T-cell (primary cell): ENCODE results near the gene PSMD3. TPM values are rescaled to one million over a fixed set of nuclear protein-coding genes. Genes with fewer than 3 reads are reported as not detected.
"Not testable (repeated sequence)": the region's sequence is repeated elsewhere in the genome, so short reads cannot be mapped to it uniquely, and the experiment has no call there.

Experiments used
- ATAC-seq, 4 experiments: fragments of 200-7000 bp in 3 of 4; fragments of 150-1000 bp in 1 of 4; cut with Tn5 transposase; replicated peaks in 1 of 4; 1 replicate in 3 of 4; 2 replicates in 1 of 4; pipeline ENCODE4 v1.10.0; 2021; ENCODE audit warnings: moderate library complexity in 3 of 4, mild to moderate bottlenecking in 2 of 4, moderate number of reproducible peaks in 1 of 4
- CTCF ChIA-PET, 2 donors: fragments of 300-600 bp; sonication (Branson Sonifier 250); formaldehyde crosslinking; loops; one replicate each; lab custom pipeline; 2022; ENCODE audit warnings: antibody characterized with exemption in 2 of 2; lab: Charles Lee
- POLR2A ChIA-PET, 2 donors: fragments of 300-600 bp; sonication (Branson Sonifier 250); formaldehyde crosslinking; loops; one replicate each; lab custom pipeline; 2022; ENCODE audit warnings: antibody characterized with exemption in 2 of 2; lab: Charles Lee
- DNase-seq, 35 experiments: peaks; one replicate each; pipeline versions ENCODE4 v3.0.0 to v3.0.0-alpha.2; 2013 to 2023
- H3K27ac ChIP-seq: one replicate; pipeline ENCODE4 v1.5.1; 2013; ENCODE audit warnings: low read length
- H3K27me3 ChIP-seq, 2 experiments: replicated peaks in 1 of 2; 1 replicate in 1 of 2; 2 replicates in 1 of 2; pipeline versions ENCODE4 v1.6.1 to v1.7.0; 2013; ENCODE audit warnings: low read length in 1 of 2, mixed read lengths in 1 of 2; ENCODE audit not compliant: control insufficient read depth in 2 of 2, insufficient read depth in 2 of 2; ENCODE audit errors: extremely low read depth in 1 of 2
- H3K36me3 ChIP-seq, 2 donors: 1 replicate in 1 of 2; 2 replicates in 1 of 2; pipeline versions ENCODE4 v1.6.1 to v1.7.0; 2013; ENCODE audit warnings: low read length in 1 of 2; ENCODE audit not compliant: control insufficient read depth in 2 of 2, insufficient read depth in 1 of 2; ENCODE audit errors: extremely low read depth in 1 of 2
- H3K4me1 ChIP-seq, 2 experiments: 1 replicate in 1 of 2; 2 replicates in 1 of 2; pipeline versions ENCODE4 v1.6.1 to v1.7.0; 2013; ENCODE audit warnings: low read length in 2 of 2, mixed read lengths in 1 of 2; ENCODE audit not compliant: insufficient read depth in 2 of 2, control insufficient read depth in 1 of 2; ENCODE audit errors: extremely low read depth in 1 of 2
- H3K4me3 ChIP-seq, 2 donors: 1 replicate in 1 of 2; 2 replicates in 1 of 2; pipeline versions ENCODE4 v1.5.1 to v1.7.0; 2013; ENCODE audit warnings: mild to moderate bottlenecking in 2 of 2, low read length in 1 of 2, moderate library complexity in 1 of 2; ENCODE audit not compliant: control insufficient read depth in 1 of 2; ENCODE audit errors: extremely low read depth in 1 of 2
- H3K9me3 ChIP-seq: 2 replicates; pipeline ENCODE4 v1.7.0; 2013
- H3K27ac Mint-ChIP-seq, 2 donors: one replicate each; pipeline ENCODE4 v1.8.0; 2020 to 2021; ENCODE audit warnings: mild to moderate bottlenecking in 2 of 2, mixed read lengths in 2 of 2
- H3K27me3 Mint-ChIP-seq, 2 donors: one replicate each; pipeline ENCODE4 v1.8.0; 2021 to 2022; ENCODE audit warnings: mixed read lengths in 2 of 2
- H3K36me3 Mint-ChIP-seq: one replicate; pipeline ENCODE4 v1.8.0; 2021; ENCODE audit warnings: mixed read lengths
- H3K4me1 Mint-ChIP-seq, 3 donors: one replicate each; pipeline ENCODE4 v1.8.0; 2020 to 2022; ENCODE audit warnings: mixed read lengths in 3 of 3, mild to moderate bottlenecking in 1 of 3
- H3K4me3 Mint-ChIP-seq, 3 donors: one replicate each; pipeline ENCODE4 v1.8.0; 2020 to 2022; ENCODE audit warnings: mild to moderate bottlenecking in 3 of 3, mixed read lengths in 3 of 3, moderate library complexity in 3 of 3
- H3K9me3 Mint-ChIP-seq, 3 donors: one replicate each; pipeline ENCODE4 v1.8.0; 2020 to 2022; ENCODE audit warnings: mixed read lengths in 3 of 3
- WGBS: methylation state at CpG from one replicate; pipeline ENCODE4 v1.1.5; 2013; ENCODE audit warnings: missing lambda C conversion rate; ENCODE audit not compliant: insufficient coverage; 5-methylcytosine and 5-hydroxymethylcytosine counted together
- total RNA-seq, 35 experiments: library from RNA in 6 of 35; stranded (reverse) in 6 of 35; fragments of 120-200 nt in 1 of 35; gene quantifications; one replicate each; pipeline versions ENCODE4 v1.2.1 to v1.2.4 and lab custom pipeline; 2013 to 2026

Gene PSMD3
- total RNA-seq, 5 donors from 2014 or later (not counting 1 experiment from before 2014, with no cell fraction given) = 60.8 to 69.0 (median 63.5) TPM

DNA sequence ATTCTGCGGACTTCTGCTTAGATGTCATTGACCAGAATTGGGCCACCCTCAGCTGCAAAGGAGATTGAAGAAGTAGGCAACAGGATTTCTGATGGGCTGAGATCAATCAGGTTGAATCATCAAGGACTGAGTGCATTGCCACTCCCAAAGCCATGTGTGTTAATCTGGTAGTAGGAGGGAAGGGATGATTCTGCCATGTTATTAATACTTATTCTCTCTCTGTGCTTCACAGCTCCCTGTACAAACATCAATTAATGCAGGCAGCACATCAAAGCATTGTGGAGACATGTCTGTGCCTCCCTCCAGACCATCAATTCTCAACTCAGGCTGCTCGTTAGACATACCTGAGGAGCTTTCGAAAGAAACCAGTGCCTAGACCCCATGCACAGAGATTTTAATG is 41.5 kb upstream of the PSMD3 start:
- Mint-ChIP-seq H3K4me3 (no peak overlapping the region), H3K36me3 (no peaks in the 10 kb centered on the region), H3K27me3 (no peaks in the 10 kb centered on the region), H3K9me3 (no peaks in the 10 kb centered on the region), H3K27ac (peak overlapping the region in 1 of 2 donors; percentile 52), H3K4me1 (peaks cover 13 to 16% (median 13%) of the 10 kb centered on the region in 3 donors)
- H3K36me3 ChIP-seq = no peaks in the 10 kb centered on the region
- H3K27me3 ChIP-seq = peaks cover 0 to 10% of the 10 kb centered on the region in 2 experiments
- ATAC-seq (no peak), DNase-seq (no peak)
- H3K4me3 ChIP-seq = no peak overlapping the region
- H3K4me1 ChIP-seq = peaks cover 0 to 9% of the 10 kb centered on the region in 2 experiments
- no CpG with 5 or more reads among the region's 3 CpGs for WGBS
- no peaks in the 10 kb centered on the region for H3K9me3 ChIP-seq
- CTCF ChIA-PET = interaction anchor here in 1 of 2 donors (0.9 kb wide), 1 partner anchor 11 kb away, joined by 4 read pairs; no protein-coding TSS in a partner anchor
- no peak overlapping the region for H3K27ac ChIP-seq
- POLR2A ChIA-PET = no interaction called here

GRCh38 chr17:39939588-39940419 is 40.8 kb upstream of the PSMD3 start:
- peaks cover 13 to 16% (median 13%) of the 10 kb centered on the region in 3 donors for H3K4me1 Mint-ChIP-seq
- H3K4me1 ChIP-seq = peaks cover 0 to 9% of the 10 kb centered on the region in 2 experiments
- H3K27me3 Mint-ChIP-seq = no peaks in the 10 kb centered on the region
- POLR2A ChIA-PET = interaction anchor here in 1 of 2 donors (0.7 kb wide), 1 partner anchor 445 kb away, joined by 3 read pairs; no protein-coding TSS in a partner anchor
- peak; percentile 69 to 99 (median 78) for ATAC-seq
- no peaks in the 10 kb centered on the region for H3K36me3 ChIP-seq
- no peaks in the 10 kb centered on the region for H3K9me3 Mint-ChIP-seq
- H3K27ac ChIP-seq = no peak overlapping the region
- DNase-seq = peak in 23 of 35 experiments; percentile 17 to 65 (median 35)
- H3K9me3 ChIP-seq = no peaks in the 10 kb centered on the region
- no peak overlapping the region for H3K4me3 ChIP-seq
- H3K36me3 Mint-ChIP-seq = no peaks in the 10 kb centered on the region
- CTCF ChIA-PET = interaction anchor here in 1 of 2 donors (0.9 kb wide), 1 partner anchor 11 kb away, joined by 4 read pairs; no protein-coding TSS in a partner anchor
- peaks cover 0 to 13% of the 10 kb centered on the region in 2 experiments for H3K27me3 ChIP-seq
- 46% methylated on average over 4 of the region's 6 CpGs for WGBS
- H3K27ac Mint-ChIP-seq = peak overlapping the region in 1 of 2 donors; percentile 77
- H3K4me3 Mint-ChIP-seq = peak overlapping the region in 1 of 3 donors; percentile 8

GRCh38 chr17:39943702-39944392 is 36.8 kb upstream of the PSMD3 start:
- H3K27ac Mint-ChIP-seq = no peak overlapping the region
- H3K4me1 Mint-ChIP-seq = peaks cover 23 to 29% (median 26%) of the 10 kb centered on the region in 3 donors
- DNase-seq (no peak), ATAC-seq (no peak)
- peaks cover 0 to 19% of the 10 kb centered on the region in 2 experiments for H3K27me3 ChIP-seq
- peaks cover 0 to 24% of the 10 kb centered on the region in 2 experiments for H3K4me1 ChIP-seq
- no peaks in the 10 kb centered on the region for H3K36me3 Mint-ChIP-seq
- no peak overlapping the region for H3K4me3 Mint-ChIP-seq
- H3K27ac ChIP-seq = no peak overlapping the region
- 89% methylated on average over 14 of the region's 14 CpGs for WGBS
- POLR2A ChIA-PET = no interaction called here
- CTCF ChIA-PET = no interaction called here
- H3K27me3 Mint-ChIP-seq = no peaks in the 10 kb centered on the region
- no peaks in the 10 kb centered on the region for H3K36me3 ChIP-seq
- no peaks in the 10 kb centered on the region for H3K9me3 Mint-ChIP-seq
- H3K4me3 ChIP-seq = no peak overlapping the region
- H3K9me3 ChIP-seq = no peaks in the 10 kb centered on the region

DNA sequence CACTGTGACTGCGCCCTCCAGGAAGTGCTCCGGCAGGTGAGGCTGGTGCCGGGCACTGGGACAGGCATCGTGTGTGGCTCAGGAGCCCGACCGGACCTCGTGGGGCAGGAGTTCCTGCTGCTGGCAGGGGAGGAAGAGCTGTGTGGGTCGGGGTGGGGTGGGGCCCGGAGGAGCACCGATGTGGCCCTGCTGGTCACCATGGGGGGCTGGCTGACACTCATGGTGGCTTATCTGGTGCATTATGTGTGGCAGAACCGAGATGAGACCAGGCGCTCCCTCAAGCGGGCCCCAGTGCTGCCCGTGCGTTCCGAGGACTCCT is 36.3 kb upstream of the PSMD3 start:
- Histone ChIP-seq H3K4me1 (peaks cover 0 to 29% of the 10 kb centered on the region in 2 experiments), H3K27ac (no peak overlapping the region), H3K4me3 (no peak overlapping the region), H3K36me3 (no peaks in the 10 kb centered on the region), H3K27me3 (peaks cover 0 to 19% of the 10 kb centered on the region in 2 experiments), H3K9me3 (no peaks in the 10 kb centered on the region)
- ChIA-PET POLR2A (no interaction called here), CTCF (no interaction called here)
- no peaks in the 10 kb centered on the region for H3K27me3 Mint-ChIP-seq
- H3K9me3 Mint-ChIP-seq = no peaks in the 10 kb centered on the region
- no peak overlapping the region for H3K4me3 Mint-ChIP-seq
- no peaks in the 10 kb centered on the region for H3K36me3 Mint-ChIP-seq
- ATAC-seq (no peak), DNase-seq (no peak)
- no peak overlapping the region for H3K27ac Mint-ChIP-seq
- WGBS = 84% methylated on average over 16 of the region's 16 CpGs
- H3K4me1 Mint-ChIP-seq = peaks cover 22 to 29% (median 24%) of the 10 kb centered on the region in 3 donors

DNA sequence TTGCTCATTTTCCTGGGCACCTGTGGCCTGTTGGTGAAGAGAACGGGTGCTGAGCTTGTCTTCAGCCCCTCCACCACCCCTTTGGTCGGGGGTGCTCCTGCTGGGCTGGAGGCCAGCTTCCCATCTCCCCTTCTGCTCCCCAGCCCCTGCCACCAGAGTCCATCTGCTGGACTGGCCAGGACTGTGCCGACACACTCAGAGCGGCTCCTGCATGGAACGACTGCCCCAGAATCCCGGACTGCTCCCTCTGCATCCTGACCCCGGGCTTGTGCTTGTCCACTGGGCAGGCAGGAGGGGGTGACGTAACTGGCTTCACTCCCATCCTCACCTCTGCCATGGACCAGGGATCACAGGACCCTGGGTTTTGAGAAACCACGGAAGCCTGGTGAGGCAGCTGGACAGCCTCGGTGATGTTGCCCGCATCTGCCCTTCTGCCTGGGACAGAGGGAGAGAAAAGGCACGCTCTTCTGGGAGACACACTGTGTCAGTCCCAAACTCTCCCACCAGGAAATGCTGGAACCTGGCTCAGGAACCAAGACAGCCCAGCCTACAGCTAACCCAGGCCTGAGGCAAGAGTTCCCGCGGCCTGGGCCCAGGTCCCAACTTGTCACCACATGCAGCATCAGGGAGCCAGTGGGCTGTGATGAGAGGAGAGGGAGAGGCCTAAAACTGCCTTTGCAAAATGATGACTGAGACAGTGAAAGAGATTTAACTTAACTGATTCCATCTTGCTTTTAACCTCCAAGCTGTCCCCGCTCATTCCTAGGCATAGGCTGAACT is 33.9 kb upstream of the PSMD3 start:
- H3K36me3 ChIP-seq = no peaks in the 10 kb centered on the region
- ATAC-seq (no peak), DNase-seq (no peak)
- H3K4me1 ChIP-seq = peaks cover 0 to 20% of the 10 kb centered on the region in 2 experiments
- H3K27me3 Mint-ChIP-seq = no peaks in the 10 kb centered on the region
- peaks cover 0 to 19% of the 10 kb centered on the region in 2 experiments for H3K27me3 ChIP-seq
- WGBS = 88% methylated on average over 7 of the region's 15 CpGs
- no peaks in the 10 kb centered on the region for H3K9me3 Mint-ChIP-seq
- no peak overlapping the region for H3K4me3 ChIP-seq
- CTCF ChIA-PET = interaction anchor here in 1 of 2 donors (0.6 kb wide), 2 partner anchors 97 to 322 kb away, joined by 4 to 11 read pairs; no protein-coding TSS in a partner anchor
- H3K9me3 ChIP-seq = no peaks in the 10 kb centered on the region
- no peak overlapping the region for H3K4me3 Mint-ChIP-seq
- H3K36me3 Mint-ChIP-seq = no peaks in the 10 kb centered on the region
- peaks cover 15 to 19% (median 18%) of the 10 kb centered on the region in 3 donors for H3K4me1 Mint-ChIP-seq
- no peak overlapping the region for H3K27ac Mint-ChIP-seq
- POLR2A ChIA-PET = interaction anchor here in 1 of 2 donors (0.6 kb wide), 1 partner anchor 29 kb away, joined by 3 read pairs; no protein-coding TSS in a partner anchor
- no peak overlapping the region for H3K27ac ChIP-seq

DNA sequence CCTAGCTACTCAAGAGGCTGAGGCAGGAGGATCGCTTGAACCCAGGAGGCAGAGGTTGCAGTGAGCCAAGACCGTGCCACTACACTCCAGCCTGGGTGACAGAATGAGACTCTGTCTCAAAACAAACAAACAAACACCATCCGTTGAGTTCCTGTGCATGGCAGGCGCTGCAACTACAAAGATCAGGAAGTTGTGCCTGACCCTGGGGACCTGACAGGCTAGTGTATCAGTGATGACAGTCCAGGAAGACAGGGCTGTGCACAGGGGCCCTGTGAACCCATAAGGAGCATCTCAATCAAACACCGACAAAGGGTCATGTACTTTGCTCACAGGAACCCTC is 32.1 kb upstream of the PSMD3 start:
- Histone ChIP-seq H3K4me1 (peaks cover 2 to 31% of the 10 kb centered on the region in 2 experiments), H3K27me3 (peaks cover 0 to 12% of the 10 kb centered on the region in 2 experiments)
- POLR2A ChIA-PET, H3K36me3 ChIP-seq, H3K4me3 ChIP-seq, ATAC-seq, CTCF ChIA-PET, H3K4me3 Mint-ChIP-seq, H3K9me3 ChIP-seq, H3K9me3 Mint-ChIP-seq, H3K27ac ChIP-seq, H3K27me3 Mint-ChIP-seq, H3K36me3 Mint-ChIP-seq: not testable (repeated sequence)
- WGBS = 47% methylated on average over 3 of the region's 5 CpGs
- DNase-seq = peak in 1 of 35 experiments; percentile 31
- H3K27ac Mint-ChIP-seq = peak overlapping the region in 1 of 2 donors; percentile 59
- H3K4me1 Mint-ChIP-seq = peaks cover 21 to 29% (median 26%) of the 10 kb centered on the region in 3 donors
